T-helper 2 cell treated with Interferon-gamma antibody and Interleukin-4, amounts not matched to agents 100 ng/mL and 5 ng/mL, for 36 hours (primary cell): ENCODE data around the gene PREX1. TPM values are rescaled to one million over a fixed set of nuclear protein-coding genes. Genes with fewer than 3 reads are reported as not detected.
"Not testable (repeated sequence)": the region's sequence is repeated elsewhere in the genome, so short reads cannot be mapped to it uniquely, and the experiment has no call there.

Experiments
- intact Hi-C: fragments of 100-400 bp; cut with micrococcal nuclease; formaldehyde crosslinking; loops from one replicate; pipeline ENCODE4 v1.15.1; 2023
- total RNA-seq: library from RNA; stranded (reverse); gene quantifications from 2 replicates; pipeline ENCODE4 v1.2.3, GENCODE V29; 2022

PREX1 gene
- total RNA-seq, 1 donor from 2014 or later, result 53.0 TPM

GRCh38 chr20:48846516-48847492 lies 19.0 kb upstream of the PREX1 start:
- intact Hi-C loops, result no loop called here

GRCh38 chr20:48845721-48846306 lies 18.0 kb upstream of the PREX1 start:
- intact Hi-C loops, result no loop called here

GRCh38 chr20:48844996-48845395 lies 17.2 kb upstream of the PREX1 start:
- intact Hi-C loops, result no loop called here

DNA sequence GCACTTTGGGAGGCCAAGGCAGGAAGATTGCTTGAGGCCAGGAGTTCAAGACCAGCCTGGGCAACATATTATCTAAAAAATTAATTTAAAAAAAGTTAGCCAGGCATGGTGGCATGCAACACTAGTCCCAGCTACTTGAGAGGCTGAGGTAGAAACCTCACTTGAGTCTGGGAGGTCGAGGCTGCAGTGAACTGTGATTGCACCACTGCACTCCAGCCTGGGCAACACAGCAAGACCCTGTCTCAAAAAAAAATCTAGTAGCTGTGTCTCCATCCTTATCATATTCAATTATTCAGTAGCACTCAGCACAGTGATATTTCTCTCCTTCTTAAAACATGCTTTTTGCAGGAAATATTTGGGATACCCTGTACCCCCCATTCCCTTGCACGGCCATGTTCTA lies 16.1 kb upstream of the PREX1 start:
- intact Hi-C loops, result not testable (repeated sequence)

- intact Hi-C loops, result no loop called here
These were observed 15.4 kb upstream of the PREX1 start for GRCh38 chr20:48843057-48843806.

DNA sequence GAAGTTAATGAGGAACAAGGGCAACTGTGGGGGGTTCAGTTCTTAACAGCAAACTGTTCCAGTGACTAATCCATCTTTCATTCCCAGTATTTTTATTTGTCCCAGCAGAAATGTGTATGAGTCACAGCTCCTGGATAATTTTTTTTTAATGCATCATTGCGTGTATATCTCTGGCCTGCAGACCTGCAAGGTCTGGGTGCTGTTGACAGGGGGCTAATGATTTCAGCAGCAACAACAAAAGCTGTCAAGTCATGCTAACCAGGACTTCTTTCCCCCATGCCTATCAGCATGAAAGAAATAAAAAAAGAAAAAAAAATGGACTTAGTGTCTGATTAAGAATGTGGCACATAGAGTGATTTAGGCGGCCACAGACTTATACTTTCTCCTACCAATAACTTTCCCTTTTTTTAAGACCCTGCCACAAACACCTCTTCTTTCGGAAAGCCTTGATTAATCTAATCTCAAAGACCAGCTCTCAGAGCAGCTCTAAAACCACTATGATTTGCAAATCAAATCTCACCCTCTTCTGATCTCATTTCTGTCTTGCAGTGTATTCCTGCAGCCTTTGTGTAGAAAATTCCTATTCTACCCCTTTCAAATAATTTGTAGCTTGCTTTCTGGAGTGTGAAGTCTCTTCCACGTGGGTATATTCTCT lies 14.2 kb upstream of the PREX1 start:
- intact Hi-C loops, result no loop called here

GRCh38 chr20:48841196-48841874 lies 13.5 kb upstream of the PREX1 start:
- intact Hi-C loops, result no loop called here

DNA sequence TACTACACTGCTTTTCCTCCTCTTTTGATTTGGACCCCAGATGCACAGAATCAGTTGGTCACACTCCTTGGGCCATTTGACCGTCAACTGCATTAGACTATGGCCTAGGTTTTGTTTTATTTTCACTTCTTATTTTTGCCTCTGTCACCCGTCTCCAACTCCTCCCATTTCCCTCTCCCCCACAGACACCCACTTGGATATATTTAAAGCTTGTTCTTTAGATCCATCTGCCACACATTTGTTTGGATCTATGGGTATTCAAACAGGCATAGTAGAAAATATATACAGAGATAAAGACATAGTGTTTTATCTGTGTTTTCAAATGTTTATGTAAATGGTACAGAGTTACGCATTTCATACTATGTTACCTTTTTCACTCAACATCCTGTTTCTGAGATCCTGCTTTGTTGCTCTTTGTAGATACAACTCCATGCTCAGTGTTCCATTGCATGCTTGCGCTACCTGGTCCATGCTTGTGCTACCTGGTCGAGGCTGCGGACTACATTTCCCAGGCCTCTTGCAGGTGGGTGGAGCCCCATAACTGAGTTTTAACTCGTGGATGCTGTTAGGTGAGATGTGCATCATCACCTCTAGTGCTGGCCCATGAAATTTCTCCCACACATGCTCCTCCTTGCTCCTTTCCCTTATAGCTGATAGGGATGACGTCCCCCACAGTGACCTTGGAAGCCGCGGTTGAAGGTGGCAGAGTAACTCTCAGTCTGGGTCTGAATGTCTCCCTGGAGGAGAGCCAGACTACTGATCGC lies 11.5 kb upstream of the PREX1 start:
- intact Hi-C loops, result no loop called here

GRCh38 chr20:48837014-48837413 lies 9.2 kb upstream of the PREX1 start:
- intact Hi-C loops, result no loop called here

- intact Hi-C loops, result no loop called here
These were observed 7.6 kb upstream of the PREX1 start for GRCh38 chr20:48835390-48835789.

DNA sequence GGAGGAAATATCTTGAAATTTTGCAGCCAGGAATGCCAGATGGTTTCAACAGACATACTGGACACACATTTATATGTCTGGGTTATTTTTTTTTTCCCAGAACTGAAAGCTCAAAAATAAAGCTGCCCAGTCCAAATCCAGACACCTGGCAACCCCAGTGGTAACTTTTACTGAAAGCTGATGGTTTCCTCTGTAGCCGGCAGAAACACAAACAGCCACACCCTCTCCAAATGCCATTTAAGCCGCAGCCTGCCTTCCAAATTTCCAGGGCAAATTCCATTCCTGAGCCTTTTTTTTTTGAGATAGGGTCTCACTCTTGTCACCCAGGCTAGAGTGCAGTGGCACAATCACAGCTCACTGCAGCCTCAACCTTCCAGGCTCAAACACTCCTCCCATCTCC lies 6.5 kb upstream of the PREX1 start:
- intact Hi-C loops, result no loop called here

DNA sequence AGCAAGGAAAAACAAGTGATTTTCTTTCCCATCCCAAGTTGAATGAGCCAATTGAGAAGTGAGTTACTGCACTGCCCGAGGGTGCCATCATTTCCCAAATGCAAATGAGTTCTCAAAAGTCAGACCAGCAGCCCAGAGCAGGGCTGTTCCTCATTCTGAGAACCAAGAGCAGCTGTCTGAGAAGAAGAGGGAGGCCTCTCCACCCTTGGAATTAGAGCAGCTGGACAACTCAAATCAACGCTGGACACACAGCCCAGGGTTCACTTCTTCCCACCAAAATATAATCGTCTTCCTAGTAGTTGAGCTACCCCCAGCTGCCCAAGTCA lies 4.6 kb upstream of the PREX1 start:
- intact Hi-C loops, result no loop called here

DNA sequence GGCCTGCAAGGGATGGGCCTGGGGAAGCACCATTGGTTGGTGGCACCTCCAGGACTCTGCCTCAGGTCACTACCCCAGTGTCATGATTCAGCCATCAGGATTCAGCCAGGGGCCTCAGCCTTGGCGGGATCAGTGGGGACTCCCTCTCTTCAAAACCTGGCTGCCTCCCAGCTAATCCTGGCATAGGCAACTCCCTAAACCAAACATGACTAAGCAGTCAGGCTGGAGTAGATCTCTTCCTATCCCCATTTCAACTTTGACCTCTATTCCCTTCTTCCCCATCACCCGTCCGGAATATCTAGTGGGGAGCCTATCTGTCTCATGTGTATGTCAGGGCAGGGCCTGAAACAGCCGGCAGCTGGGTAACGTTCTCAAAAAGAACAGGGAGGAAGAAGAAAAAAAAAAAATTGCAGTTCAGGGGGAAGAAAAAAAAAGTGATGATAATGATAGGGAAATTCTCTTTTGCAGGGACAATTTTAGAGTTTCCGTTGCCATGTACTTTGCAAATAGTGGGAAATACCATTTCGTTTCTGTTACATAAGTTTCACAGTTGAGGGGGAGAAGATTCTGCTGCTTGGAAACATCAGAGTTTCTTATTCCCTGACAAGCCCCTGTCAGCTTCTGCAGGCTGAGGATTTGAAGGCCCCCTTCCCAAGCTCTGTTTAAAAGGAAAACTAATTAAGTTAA lies 4.1 kb upstream of the PREX1 start:
- intact Hi-C loops, result no loop called here

DNA sequence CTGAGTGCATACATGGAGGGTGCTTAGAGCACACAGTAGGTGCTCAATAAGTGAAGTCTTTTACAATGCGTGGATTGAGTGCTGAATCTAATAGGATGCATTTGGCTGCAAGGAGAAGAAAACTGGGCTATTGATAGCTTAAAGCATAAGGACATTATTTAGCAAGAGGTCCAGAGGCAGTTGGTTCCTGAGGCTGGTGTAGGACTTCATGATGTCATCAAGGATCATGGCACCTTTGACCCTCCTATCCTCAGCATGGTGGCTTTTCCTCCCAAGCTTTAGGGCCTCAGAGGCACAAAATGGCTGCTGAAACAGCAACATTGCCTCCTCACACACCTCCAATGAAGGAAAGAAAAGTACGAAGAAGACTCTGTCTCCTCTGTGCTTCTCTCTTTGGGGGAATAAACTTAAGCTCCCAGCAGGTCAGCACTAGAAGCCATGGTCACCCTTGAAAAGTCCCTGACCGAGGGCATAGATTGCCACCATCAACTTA lies 3.1 kb upstream of the PREX1 start:
- intact Hi-C loops, result no loop called here

- intact Hi-C loops, result loop anchor here (5.0 kb wide), 2 partner anchors 77 to 113 kb away; no protein-coding TSS in a partner anchor
These were observed 2.1 kb upstream of the PREX1 start for GRCh38 chr20:48829940-48830339.

DNA sequence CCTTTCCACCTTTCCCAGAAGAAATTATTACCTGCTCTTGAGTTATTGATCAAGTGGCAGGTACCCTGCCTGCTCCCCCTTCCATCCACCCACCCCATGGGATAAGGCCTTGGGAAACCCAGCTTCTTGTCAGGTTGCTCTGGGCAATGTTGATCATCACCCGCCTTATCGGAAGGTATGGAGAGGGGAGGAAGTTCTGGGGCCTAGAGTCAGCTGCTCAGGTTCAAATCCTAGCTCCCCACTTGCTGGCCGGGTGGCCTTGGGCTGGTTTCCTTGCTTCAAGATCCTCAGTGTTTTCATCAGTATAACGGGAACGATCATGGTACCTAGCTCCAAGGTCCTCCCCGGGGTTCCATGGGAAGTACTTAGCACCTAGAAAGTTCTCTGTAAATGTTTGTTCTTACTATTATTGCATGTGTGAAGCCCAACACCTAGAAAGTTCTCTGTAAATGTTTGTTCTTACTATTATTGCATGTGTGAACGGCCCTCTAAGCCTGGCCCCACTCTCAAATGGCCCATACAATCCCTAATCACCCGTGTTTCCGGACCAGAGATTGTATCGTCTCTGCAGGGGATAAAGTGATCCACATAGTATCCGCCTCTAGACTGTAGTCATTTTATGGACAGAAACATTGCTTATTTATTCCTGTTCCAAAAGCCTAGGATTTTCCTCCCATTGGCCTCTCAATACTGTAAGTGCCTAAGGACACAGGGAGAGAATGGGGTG lies 1.1 kb upstream of the PREX1 start:
- intact Hi-C loops, result loop anchor here (5.0 kb wide), 2 partner anchors 78 to 112 kb away; no protein-coding TSS in a partner anchor

DNA sequence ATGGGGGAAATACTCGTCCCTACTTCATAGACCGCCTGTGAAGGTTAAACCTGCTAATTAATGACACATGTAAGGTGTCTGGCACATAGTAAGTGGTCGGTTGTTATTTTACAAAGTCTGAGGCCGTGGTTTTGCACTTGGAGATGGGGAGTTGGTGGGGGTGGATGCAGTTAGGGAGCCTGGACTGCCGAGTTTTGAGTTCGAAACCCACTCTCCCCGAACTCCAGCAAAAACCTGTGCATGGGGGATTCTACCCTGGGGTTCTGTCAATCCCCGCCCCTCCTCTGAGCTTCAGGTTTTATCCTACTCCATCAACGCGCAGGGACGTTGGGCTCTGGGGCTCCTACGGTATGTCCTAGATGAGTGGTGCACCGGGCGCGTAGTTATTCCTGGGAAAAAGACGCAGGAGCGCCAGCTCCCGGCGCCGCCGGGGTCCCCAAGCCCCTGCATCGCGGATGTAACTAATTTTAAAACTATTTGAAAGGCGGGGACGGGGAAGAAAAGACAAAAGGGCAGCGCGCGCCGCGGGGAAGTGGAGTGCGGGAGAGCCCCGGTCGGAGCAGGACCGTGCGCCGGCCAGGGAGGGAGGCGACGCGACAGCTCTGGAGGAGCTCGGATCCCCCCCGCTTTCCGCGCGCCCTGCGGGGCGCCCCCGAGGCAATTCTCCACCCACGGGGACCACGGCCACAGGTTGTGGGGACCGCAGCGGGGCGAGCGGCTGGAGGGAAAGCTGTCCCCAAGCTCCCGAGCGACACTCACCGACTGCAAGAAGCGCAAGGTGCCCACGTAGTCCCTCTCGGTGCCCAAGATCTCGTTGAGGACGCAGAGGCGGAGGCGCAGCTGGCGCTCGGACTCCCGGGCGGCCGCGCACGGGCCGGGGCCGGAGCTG lies 672 bp downstream of the PREX1 start:
- intact Hi-C loops, result loop anchor here (2.0 to 5.0 kb wide), 3 partner anchors 80 to 170 kb away; no protein-coding TSS in a partner anchor
